Measurements from ENCODE around the gene TACR2.

TACR2 gene

DNA sequence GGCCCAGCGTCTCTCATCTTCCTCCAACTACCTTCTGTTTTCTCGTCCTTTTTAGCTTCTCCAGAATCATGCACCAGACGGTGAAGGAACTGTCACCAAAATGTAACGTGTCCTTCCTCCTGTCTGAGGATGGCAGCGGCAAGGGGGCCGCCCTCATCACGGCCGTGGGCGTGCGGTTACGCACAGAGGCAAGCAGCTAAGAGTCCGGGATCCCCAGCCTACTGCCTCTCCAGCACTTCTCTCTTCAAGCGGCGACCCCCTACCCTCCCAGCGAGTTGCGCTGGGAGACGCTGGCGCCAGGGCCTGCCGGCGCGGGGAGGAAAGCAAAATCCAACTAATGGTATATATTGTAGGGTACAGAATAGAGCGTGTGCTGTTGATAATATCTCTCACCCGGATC, 15.8 kb downstream of the TACR2 start:
- DNase-seq = no peak

DNA sequence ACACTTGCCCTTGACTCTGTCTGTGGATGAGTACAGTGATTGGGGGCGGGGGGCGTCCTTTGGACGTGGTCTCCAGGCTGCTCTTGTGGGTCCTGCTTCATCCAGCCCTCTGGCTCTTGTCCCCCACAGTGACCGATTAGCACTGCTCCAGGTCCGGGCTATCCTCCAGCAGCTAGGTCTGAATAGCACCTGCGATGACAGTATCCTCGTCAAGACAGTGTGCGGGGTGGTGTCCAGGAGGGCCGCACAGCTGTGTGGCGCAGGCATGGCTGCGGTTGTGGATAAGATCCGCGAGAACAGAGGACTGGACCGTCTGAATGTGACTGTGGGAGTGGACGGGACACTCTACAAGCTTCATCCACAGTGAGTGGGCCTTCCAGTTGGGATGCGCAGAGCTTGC, 18.3 kb downstream of the TACR2 start:
- DNase-seq = no peak

DNA sequence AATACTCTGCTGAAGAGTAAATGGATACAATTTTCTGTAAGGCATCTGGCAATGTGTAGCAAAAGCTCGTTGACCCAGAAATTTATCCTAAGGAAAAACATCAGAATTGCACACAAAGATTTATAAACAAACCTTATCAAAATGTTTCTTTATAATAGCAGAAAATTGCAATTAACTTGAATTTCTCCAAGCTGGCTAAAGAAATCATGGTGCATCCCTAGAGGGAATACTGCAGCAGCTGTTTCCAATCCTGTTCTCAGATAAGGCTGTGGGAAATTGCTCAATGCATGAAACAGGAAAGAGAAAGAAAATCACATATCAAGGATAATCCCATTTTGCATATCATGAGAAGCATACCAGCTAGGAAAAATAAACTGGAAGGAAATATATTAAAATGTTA, 18.7 kb downstream of the TACR2 start:
- no peak for DNase-seq

DNA sequence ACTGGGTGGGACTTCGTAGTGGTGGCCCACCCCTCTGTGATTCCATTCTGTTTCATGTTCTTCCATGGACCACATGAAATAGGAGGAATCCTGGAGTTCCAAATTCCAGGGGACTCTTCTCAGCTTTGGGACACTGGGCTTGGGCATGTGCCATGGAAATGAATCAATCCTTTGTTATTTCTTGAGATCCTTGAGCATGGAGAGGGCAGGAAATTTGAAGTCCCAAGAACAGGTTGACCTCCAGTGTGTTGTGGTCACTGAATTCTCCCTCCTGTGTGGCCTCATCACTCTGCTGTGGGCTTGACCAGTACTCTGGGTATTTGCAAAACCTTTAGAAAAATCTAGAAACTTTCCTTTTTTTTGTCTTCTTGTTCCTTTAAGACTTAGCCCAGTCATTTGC, 22.7 kb downstream of the TACR2 start:
- DNase-seq = no peak

DNA sequence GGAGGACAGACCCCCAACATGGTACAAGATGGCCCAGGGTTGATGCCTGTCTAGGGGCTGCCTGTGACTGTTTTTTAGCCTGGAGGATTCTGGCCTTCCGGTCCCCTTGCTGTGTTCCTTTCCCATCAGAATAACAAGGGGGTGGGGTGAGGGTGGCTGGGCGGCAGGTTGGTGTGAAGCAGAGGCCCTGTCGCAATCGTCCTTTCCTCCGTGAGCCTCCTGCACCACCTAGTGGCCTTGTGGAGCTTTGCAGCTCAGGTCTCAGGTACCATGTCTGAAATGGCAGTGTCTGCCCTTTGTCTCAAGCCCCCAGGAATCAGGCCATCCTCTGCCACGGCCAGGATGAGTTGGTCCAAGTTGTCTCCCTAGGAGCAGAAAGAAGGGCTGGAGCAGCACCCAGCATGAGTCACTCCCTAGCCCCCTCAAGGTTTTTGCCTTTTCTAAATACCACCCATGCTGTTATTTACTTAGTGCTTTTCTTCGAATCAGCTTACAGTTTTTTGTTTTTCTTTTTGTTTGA, 24.2 kb downstream of the TACR2 start:
- DNase-seq = peak; percentile 68 to 74

DNA sequence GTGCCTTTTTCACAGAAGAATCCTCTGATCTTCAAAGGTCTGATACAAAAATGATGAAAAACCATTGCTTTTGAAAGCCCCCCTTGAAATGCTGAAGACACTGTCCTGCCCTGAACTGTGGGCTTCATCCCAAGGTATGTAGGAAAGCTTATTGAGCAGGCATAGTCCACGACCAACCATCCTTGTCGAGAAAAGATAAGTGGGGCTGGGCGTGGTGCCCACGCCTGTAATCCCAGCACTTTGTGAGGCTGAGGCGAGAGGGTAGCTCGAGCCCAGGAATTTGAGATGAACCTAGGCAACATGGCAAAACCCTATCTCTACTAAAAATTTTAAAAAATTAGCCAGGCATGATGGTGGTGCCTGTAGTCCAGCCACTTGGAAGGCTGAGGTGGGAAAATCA, 25.6 kb downstream of the TACR2 start:
- DNase-seq = no peak

DNA sequence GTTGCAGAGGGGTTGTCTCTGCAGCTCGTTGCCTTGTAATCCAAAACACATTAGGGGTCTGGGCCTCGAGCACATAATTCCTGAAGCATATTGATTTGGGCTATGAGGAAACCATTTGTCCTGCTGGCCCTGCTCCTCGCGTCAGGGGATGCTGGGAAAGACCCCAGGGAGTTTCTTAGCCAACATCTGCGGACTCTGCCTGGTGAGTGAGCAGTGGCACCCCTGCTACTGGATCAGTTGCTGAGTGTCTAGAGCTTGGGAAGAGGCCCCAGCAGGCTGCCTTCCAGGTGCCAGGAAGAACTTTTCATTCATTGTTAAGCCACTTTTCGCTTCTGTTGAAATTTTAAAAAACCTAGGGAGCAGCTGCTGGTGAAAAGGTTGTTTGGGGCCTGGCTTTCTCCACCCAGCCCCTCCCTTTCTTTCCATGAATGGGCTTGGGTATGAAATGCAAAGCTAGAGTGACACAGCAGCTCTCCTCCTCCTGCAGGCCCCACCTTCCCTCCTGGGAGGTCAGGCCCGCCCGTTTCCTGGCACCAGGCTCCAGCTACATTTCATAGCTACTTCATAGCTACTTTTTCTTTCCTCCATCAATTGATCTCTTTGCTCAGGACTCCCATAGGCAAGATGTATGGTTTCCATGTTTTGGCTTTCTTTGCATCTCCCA, 26.8 kb downstream of the TACR2 start:
- no peak for DNase-seq

DNA sequence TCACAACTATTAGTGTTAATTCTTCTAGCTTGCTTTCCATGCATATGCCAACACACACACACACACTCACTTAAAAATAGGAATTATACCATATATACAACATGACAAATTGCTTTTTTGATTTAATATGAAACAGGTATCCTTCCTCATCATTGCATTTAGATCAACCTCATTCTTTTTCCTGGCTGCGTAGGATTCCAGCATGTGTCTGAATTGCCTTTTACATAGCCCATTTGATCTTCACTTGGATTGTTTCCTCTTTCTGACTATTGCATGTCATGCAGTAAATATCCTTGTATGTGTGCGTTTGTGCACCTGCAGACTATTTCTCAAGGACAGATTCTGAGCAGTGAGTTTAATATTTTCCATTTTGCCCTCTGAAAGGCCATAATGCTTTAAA, 28.2 kb downstream of the TACR2 start:
- DNase-seq = no peak

DNA sequence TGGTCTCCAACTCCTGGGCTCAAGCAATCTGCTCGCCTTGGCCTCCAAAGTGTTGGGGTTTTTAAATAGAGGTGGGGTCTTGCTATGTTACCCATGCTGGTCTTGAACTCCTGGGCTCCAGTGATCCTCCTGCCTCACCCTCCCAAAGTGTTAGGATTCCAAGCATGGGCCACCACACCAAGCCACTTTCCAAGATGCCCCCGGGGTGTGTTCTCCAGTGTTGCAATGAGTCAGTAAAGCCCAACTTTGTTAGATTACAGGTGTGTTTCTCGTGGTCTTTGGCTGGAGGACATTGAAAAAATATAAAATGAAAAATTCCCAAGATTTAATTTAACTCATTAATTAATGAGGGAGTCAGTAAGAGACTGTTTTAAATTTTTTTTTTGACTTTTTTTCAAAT, 29.2 kb downstream of the TACR2 start:
- DNase-seq = no peak

DNA sequence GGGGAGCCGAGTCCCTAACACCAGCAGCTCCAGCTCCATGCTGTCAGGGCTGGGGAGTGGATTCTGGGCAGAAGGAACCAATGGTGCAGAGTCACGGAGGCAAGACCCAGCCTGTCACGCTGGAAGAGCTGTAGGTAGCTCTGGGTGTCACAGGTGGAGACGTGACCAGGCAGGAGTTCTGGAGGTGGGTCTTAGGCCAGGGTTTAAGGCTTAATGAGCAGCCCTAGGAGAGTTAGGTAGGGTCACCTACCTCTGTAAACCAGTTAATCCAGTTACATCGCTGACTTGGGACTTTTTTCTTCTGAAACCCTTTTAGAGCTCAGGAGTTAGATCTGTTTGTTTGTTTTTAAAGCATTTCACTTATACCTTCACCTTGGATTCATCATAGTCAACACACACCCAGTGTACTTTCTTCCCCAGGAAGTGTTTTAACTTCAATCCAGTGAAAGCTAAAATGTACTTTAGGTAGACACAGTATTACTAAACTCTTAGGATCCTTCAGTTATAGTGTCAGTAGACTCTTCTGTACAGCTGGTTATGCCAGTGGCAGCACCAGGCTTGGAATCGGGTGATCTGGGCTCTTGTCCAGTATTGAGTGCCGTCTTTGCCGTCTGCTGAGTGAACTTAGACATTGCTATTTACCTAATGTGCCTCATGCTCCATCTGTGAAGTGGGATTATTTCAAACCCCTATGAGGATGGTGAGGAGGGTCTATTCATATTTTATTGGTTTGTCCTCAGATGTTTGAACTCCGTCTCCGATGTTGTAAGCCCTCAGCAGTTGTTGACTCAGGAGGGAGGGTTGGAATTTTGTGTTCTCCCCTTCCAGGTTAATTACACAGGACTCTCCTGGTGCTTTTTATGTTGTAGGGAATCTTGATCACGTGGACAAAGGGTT, 31.0 kb downstream of the TACR2 start:
- DNase-seq = no peak

DNA sequence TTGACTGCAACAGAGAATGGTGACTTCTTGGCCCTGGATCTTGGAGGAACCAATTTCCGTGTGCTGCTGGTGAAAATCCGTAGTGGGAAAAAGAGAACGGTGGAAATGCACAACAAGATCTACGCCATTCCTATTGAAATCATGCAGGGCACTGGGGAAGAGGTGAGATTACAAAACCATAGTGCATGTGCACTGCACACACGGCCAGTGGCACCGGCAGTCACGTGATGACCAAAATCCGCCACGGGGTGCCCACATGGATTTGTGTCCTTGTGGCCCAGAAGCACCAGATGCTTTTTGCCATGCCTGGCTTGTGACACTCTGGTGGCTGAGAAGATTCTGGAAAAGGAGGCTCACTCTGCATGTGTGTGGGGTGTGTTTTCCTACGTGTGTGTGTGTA, 32.4 kb downstream of the TACR2 start:
- no peak for DNase-seq

DNA sequence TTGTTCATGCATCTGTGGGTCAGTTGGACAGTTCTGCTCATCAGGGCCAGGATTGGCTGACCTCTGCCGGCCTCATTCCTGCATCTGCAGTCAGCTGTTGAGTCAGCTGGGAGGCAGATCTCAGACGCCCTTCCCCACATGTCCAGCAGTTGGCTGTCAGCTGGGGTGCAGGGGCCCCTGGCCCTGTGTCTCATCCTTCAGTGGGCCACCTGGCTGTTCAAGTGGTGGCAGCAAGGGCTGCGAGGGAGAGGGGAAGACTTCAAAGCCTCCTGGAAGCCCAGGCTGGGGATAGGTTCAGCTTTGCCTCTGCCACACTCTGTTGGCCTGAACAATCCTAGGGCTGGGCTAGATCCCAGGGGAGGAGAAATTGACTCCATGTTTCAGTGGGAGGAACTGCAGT, 33.2 kb downstream of the TACR2 start:
- no peak for DNase-seq

DNA sequence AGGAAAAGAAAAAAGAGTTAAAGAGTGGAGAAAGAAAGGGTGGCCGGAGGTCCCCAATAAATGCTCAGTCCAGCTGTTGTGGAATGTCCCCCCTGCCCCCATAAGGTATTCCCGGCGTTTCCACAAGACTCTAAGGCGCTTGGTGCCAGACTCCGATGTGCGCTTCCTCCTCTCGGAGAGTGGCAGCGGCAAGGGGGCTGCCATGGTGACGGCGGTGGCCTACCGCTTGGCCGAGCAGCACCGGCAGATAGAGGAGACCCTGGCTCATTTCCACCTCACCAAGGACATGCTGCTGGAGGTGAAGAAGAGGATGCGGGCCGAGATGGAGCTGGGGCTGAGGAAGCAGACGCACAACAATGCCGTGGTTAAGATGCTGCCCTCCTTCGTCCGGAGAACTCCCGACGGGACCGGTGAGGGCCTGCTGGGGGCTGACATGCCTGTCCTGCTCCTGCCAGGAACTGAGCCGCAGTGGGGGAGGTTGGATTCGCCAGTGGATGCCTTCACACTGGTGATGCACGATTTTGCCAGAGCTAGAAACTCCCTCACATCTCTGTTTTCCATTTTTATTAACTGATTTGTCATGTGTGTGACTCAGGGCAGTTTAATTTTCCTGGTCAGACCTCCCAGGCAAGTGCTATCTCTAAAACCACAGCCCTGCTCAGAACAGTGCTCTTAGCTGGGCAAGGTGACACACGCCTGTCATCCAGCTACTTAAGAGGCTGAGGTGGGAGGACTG, 34.2 kb downstream of the TACR2 start:
- DNase-seq = no peak

DNA sequence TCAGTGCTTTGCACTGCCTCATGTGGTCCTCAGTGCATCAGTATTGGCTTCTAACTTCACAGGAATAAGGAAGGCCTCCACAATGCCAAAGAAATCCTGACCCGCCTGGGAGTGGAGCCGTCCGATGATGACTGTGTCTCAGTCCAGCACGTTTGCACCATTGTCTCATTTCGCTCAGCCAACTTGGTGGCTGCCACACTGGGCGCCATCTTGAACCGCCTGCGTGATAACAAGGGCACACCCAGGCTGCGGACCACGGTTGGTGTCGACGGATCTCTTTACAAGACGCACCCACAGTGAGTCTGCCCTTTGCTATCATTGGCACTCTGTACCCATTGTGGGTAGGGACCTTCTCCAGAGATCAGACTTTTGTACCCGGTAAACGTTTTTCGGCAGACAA, 36.9 kb downstream of the TACR2 start:
- DNase-seq = no peak

DNA sequence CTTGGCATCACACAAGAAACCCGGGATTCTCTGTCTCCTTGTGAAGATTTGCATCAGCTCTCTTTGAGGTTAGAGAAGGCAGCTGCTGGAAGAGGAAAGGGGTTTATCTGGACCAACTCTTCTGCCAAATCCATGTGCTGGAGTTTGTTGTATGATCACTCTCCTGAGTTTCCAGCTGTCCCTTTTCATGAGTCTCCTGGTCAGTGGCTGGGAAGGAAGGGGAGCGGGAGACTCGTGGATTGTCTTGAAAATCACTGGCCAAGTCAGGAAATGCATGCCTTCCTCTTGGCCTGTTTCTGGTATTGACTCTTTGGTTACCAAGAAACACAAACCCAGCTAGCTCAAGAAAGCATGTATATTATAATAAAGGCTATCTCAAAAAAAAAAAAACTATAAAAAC, 38.8 kb downstream of the TACR2 start:
- no peak for DNase-seq

DNA sequence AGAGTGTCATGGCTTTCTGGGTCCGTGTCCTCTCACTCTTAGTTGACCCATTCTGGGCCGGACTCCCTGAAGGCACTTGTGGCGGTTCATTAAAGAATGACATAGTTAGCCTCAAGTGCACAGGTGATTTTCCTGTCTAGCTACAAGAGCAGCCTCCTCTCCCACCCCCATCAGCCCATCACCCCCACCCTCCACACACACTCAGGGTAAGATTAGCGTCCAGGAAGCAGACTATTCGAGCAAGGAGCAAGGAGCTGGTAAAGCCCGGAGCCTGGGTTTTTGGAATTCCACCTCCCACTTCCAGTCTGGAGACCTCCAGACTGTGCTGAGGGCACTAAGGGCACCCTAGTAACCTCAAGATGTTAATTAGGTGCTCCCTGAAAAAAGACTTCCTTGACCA, 39.5 kb downstream of the TACR2 start:
- no peak for DNase-seq

DNA sequence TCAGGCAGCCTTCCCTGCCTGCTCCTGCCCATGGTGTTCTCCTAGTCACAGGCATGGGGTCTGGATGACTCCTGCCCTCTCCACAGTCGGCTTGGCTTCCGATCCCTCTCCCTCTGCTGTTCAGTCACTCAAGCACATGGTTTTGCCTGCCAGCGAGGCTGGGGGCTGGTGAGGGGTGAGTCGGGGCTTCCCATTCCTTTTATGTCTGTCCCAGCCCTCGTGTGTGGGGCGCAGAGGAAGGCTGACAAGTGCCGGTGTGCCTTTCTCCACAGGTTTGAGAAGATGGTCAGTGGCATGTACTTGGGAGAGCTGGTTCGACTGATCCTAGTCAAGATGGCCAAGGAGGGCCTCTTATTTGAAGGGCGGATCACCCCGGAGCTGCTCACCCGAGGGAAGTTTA, 40.1 kb downstream of the TACR2 start:
- no peak for DNase-seq

DNA sequence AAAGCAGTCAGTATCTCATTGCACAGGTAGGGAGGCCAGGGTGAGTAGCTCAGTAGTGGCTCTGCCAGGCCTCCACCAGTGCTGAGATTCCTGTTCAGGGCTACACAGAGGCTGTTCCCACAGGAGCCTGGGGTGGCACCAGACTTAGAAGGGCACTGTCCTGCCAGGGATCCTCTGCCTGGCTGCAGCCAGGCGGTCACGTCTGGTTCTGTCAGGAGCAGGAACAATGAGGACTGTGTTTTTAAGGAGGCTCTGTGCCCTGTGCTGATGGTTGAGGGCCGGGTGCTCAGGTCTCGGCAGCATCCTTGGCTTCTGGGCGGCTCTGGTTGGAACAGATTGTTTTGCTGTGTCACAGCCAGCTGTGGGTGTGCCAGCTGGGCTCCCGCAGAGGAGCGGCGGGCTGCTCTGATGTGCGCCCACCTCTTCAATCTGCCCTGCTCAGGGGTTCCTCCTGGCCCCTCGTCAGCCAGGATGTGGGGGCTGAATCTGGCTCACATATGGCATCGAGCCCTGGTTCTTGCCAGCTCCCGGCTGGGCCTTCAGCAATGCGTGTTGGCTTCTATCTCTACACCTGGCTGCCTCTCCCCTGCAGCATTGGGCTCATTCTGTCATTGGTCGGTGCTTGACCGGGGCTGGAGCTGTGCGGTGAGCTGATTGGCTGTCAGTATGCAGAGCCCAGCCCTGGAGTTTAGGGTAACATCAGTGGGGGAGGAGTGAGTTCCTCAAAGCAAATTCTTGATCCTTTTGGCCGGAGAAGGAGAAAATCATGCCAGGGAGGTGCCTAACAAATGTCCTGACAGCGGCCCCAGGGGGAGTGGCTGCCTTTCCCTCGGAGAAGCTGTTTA, 41.2 kb downstream of the TACR2 start:
- no peak for DNase-seq

DNA sequence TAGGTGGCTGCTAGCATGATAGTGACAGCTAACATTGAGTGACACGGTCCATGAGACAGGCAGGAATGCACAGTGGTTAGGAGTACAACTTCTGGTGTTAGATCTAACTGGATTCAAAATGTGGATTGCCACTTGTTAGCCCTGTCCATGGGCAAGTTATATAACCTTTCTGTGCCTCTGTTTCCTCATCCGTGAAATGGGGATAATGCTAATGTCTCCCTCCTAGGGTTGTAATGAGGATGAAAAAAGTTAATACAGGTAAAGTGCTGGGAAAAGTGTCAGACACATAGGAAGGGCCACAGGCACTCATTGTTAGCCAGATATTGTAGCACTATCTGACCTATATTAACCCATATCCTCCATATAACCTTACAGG, 41.8 kb downstream of the TACR2 start:
- DNase-seq = no peak

DNA sequence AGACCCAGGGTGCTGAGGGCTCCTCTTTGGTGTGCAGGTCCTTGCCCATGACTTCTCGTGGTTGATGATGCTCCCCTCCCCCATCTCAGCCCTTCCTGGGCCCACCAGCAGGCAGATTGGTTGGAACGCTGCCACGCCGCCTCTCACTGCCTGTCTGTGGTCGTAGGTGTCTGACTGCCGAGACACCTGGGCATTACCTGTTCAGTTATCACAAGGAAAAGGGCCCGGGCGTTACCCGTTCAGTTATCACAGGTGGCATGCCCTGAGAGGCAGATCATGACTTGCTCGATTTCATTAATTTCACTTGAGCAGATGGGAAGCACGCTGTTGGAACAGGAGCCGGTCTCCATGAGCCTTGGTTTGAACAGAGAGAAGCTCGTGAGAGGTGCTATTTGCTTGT, 42.5 kb downstream of the TACR2 start:
- no peak for DNase-seq

DNA sequence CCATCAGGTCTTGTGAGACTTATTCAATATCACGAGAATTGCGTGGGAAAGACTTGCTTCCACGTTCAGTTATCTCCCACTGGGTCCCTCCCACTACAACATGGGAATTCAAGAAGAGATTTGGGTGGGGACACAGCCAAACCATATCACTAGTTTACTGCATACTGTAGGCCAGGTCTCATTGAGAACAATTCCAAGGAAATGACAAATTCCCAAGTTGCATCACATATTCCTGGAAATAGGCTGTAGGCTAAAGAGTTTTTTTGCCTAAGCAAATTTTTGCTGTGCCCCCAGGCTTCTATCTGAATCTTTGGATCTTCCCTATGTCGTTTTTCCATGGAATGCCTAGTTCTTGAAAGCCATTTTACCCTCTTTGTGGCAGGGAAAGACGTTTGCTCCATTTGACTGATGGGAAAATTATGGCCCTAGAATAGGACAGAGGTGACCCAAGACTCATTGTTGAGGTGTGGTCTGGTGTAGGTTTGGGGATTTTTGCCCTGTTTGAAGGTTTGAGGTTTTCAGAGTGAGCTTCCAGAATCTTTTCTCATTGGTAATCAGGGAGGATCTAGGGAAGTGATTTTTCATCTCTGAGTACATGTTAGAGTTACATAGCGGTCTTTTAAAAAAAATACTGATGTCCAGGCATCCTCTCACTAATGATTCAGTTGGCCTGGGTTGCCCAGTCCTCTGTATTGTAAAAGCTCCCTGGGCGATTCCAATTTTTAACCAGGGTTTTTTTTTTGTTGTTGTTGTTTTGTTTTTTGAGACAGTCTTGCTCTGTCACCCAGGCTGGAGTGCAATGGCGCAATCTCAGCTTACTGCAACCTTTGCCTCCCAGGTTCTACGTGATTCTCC, 44.4 kb downstream of the TACR2 start:
- no peak for DNase-seq

DNA sequence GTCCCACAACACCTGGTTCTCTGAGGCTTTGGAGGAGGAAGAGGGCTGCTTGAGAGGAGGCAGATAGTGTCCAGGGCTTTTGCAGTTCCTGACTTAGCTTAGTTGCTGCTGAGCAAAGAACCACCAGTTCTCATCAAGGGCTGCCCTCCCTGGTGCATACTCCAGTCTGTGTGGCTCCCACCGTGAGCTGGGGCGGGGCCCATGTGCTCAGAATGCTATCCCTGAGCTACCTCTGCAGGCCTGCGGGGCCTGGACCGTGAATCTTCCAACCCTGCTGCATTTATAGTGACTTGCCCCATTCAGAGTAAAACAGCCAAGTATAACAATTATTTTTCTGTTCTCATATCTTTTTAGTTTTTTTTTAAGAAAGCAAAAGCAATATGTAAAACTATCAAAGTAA, 49.2 kb downstream of the TACR2 start:
- no peak for DNase-seq
